Endometrium (tissue), 2 donors: Measurements from ENCODE around the gene FDXR.
"Not testable (repeated sequence)": the region's sequence is repeated elsewhere in the genome, so short reads cannot be mapped to it uniquely, and the experiment has no call there.

Experiments
- FAIRE-seq: peaks from 2 replicates; lab custom pipeline; 2012; peaks lifted over from hg19 to GRCh38; lab: Jason Lieb, UNC
- donor health status: control.
- donor health status: control.

Gene FDXR

GRCh38 chr17:74871356-74872076 lies 1.3 kb downstream of the FDXR start:
- no peak for FAIRE-seq

GRCh38 chr17:74870512-74870911 lies 2.3 kb downstream of the FDXR start:
- FAIRE-seq: no peak

GRCh38 chr17:74870028-74870427 lies 2.8 kb downstream of the FDXR start:
- FAIRE-seq: not testable (repeated sequence)

- no peak for FAIRE-seq
Measured at GRCh38 chr17:74868908-74869255, 3.9 kb downstream of the FDXR start.

- no peak for FAIRE-seq
Measured at GRCh38 chr17:74868251-74868907, 4.4 kb downstream of the FDXR start.

- FAIRE-seq: no peak
Measured at GRCh38 chr17:74866198-74866835, 6.5 kb downstream of the FDXR start.

- no peak for FAIRE-seq
Measured at GRCh38 chr17:74865504-74866197, 7.1 kb downstream of the FDXR start.

- no peak for FAIRE-seq
Measured at GRCh38 chr17:74864866-74865395, 7.9 kb downstream of the FDXR start.

GRCh38 chr17:74864297-74864865 lies 8.4 kb downstream of the FDXR start:
- no peak for FAIRE-seq

GRCh38 chr17:74863420-74864296 lies 9.1 kb downstream of the FDXR start:
- FAIRE-seq: no peak

- FAIRE-seq: no peak
Measured at GRCh38 chr17:74862919-74863318, 9.9 kb downstream of the FDXR start.

- FAIRE-seq: no peak
Measured at GRCh38 chr17:74862108-74862901, 10.5 kb downstream of the FDXR start.

- no peak for FAIRE-seq
Measured at GRCh38 chr17:74861662-74862107, 11.1 kb downstream of the FDXR start.

- FAIRE-seq: no peak
Measured at GRCh38 chr17:74860872-74861661, 11.7 kb downstream of the FDXR start.

- no peak for FAIRE-seq
Measured at GRCh38 chr17:74860229-74860871, 12.4 kb downstream of the FDXR start.

GRCh38 chr17:74859459-74860228 lies 13.2 kb downstream of the FDXR start, which contains the start of gene GRIN2C:
GRIN2C (minus strand) TSS chr17:74859885; CDS start chr17:74855092, 4,793 bp downstream.
- no peak for FAIRE-seq

GRCh38 chr17:74858672-74859458 lies 13.9 kb downstream of the FDXR start:
- FAIRE-seq: no peak
